Bronchial epithelial cell (primary cell): ENCODE measurements around the gene PKD1L1. TPM values are rescaled to one million over a fixed set of nuclear protein-coding genes. Genes with fewer than 3 reads are reported as not detected.

Experiments used
- DNase-seq: peaks from one replicate; pipeline ENCODE4 v3.0.0-alpha.2; 2010; ENCODE audit warnings: low read depth
- FAIRE-seq: peaks from 2 replicates; lab custom pipeline; 2011; peaks lifted over from hg19 to GRCh38; lab: Jason Lieb, UNC
- H3K27me3 ChIP-seq: 2 replicates; pipeline ENCODE4 v1.5.1; 2011; ENCODE audit warnings: low read length; ENCODE audit not compliant: control insufficient read depth, insufficient read depth
- H3K36me3 ChIP-seq: 2 replicates; pipeline ENCODE4 v1.5.1; 2011; ENCODE audit warnings: low read length; ENCODE audit not compliant: control insufficient read depth, insufficient read depth
- H3K4me3 ChIP-seq: 2 replicates; pipeline ENCODE4 v1.5.1; 2011; ENCODE audit warnings: mild to moderate bottlenecking, low read depth, low read length, control low read depth
- total RNA-seq: library from RNA; depleted of rRNA; stranded (reverse); fragments of >200 nt; gene quantifications from 2 replicates; pipeline ENCODE4 v1.2.1, GENCODE V29; 2014
- TF ChIP-seq, protein P1 (sequence below): IDR thresholded peaks from 2 replicates; pipeline ENCODE4 v1.5.1; 2011; ENCODE audit warnings: mild to moderate bottlenecking, moderate library complexity, low read length, control low read depth, inconsistent platforms; ENCODE audit not compliant: insufficient read depth, severe bottlenecking

PKD1L1 gene
- total RNA-seq, 1 donor from 2014 or later: under 0.01 TPM

DNA sequence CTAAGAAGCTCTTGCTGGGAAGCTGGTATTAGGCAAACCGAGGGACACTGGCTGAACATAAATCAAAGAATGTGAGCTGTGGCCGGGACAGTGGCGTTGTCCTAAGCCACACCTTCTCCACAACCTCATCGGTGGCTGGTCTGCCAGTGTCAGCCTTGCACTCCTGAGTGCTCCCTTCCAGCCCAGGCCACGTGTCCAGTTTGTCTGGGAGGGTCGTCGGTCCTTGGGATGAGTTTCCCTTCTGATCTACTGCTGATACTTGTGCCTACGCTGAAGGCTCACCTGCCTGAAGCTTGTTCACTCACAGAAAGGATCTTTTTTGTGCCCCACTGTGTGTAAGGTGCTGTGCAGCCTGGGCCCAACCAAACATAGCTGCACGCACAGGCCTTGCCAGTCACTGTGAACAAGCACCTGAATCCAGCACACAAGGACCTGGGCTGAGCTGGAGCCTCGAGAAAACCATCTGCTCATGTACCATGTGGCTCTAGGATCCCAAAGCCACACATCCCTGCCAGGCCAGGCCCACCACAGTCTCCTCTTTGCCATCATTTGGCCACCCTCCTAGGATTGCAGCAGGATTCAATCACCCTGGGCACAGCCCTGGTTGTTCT, 116.1 kb downstream of the PKD1L1 start:
- no peak for FAIRE-seq
- TF ChIP-seq, protein P1, sequence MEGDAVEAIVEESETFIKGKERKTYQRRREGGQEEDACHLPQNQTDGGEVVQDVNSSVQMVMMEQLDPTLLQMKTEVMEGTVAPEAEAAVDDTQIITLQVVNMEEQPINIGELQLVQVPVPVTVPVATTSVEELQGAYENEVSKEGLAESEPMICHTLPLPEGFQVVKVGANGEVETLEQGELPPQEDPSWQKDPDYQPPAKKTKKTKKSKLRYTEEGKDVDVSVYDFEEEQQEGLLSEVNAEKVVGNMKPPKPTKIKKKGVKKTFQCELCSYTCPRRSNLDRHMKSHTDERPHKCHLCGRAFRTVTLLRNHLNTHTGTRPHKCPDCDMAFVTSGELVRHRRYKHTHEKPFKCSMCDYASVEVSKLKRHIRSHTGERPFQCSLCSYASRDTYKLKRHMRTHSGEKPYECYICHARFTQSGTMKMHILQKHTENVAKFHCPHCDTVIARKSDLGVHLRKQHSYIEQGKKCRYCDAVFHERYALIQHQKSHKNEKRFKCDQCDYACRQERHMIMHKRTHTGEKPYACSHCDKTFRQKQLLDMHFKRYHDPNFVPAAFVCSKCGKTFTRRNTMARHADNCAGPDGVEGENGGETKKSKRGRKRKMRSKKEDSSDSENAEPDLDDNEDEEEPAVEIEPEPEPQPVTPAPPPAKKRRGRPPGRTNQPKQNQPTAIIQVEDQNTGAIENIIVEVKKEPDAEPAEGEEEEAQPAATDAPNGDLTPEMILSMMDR: no peak

DNA sequence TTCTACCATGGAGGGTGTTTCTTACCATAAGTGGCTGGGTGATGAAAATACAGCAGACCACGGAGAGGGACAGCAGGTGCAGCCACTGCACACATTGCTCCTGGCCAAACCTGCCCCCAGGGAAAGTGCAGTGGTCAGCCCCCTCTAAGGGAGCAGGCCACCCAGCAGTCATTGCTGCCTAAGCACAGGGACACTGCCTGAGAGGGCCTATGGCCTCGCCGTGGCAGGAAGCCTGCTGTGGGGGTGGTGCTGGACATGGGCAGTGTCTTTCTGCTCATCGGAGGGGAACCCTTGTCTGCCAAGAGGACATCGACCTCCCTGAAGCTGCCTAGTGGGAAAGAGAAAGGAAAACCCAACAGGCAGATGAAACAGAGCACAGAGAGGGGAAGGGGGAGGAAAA, 118.3 kb downstream of the PKD1L1 start:
- H3K4me3 ChIP-seq: no peak overlapping the region
- TF ChIP-seq, protein P1: no peak
- FAIRE-seq (no peak), DNase-seq (no peak)
- no peaks in the 10 kb centered on the region for H3K36me3 ChIP-seq
- H3K27me3 ChIP-seq: peaks cover 1% of the 10 kb centered on the region

More for the DNA sequence above, 116.1 kb downstream of the PKD1L1 start:
- DNase-seq: no peak
- no peak overlapping the region for H3K4me3 ChIP-seq
- no peaks in the 10 kb centered on the region for H3K36me3 ChIP-seq
- H3K27me3 ChIP-seq: peaks cover 1% of the 10 kb centered on the region

DNA sequence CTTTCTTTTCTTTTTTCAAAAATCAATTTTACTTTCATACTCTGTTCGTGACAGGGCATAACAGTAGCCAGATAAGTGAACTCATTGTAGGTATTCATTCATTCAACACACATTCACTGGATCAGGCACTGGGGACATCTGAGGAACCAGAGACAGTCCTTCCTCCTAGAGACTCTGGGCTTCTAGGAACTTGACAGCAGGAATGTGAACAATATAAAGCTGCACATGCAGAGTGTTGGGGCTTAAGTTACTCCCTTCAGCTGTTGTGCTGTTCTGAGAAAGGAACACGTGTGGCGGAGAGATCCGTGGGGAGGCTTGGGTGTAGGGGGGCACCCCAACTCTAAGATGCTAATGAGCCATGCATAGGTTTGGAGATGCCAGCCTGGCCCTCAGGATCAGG, 120.4 kb downstream of the PKD1L1 start:
- FAIRE-seq (no peak), DNase-seq (no peak)
- Histone ChIP-seq H3K4me3 (no peak overlapping the region), H3K36me3 (no peaks in the 10 kb centered on the region), H3K27me3 (peaks cover 1% of the 10 kb centered on the region)
- TF ChIP-seq, protein P1: no peak

DNA sequence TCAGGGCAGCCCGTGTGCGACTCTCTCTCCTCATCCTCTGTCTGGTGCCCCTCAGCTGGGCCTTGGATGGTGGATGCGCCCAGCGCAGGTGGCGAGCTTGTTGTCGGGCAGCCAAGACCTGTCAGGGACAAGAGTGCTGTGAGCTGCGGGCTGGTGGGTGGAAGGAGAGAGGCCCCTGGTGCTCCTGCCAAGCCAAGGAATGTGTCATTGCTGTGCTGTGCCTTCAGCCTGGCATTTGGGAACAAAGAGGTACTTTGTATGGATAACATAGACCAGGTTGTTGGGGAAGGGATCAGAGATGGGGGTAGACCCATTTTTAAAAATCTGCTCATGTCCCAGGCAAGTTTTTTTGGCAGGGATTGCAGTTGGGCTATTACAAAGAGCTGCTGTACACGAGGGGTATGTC, 120.9 kb downstream of the PKD1L1 start:
- Histone ChIP-seq H3K4me3 (no peak overlapping the region), H3K36me3 (no peaks in the 10 kb centered on the region), H3K27me3 (peaks cover 1% of the 10 kb centered on the region)
- no peak for DNase-seq
- TF ChIP-seq, protein P1: no peak
- FAIRE-seq: no peak

DNA sequence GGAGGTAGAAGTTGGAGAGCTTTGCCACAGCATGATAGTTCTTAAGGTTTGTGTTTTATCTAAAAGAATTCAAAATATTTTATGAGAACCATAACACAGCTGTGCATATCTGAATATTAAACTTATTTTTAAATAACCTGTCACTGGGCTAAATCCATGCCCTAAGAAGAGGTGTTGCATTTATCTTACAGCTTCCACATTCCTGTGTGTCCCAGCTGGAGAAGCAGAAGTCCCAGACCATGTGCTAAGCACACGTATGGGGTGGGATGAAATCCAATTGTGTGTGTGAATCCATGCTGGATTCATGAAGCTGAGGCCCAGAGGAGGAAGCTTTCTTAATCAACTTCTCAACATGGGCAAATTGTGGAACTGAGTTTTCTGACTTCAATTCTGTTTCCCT, 121.5 kb downstream of the PKD1L1 start:
- no peaks in the 10 kb centered on the region for H3K36me3 ChIP-seq
- peaks cover 1% of the 10 kb centered on the region for H3K27me3 ChIP-seq
- FAIRE-seq (no peak), DNase-seq (no peak)
- TF ChIP-seq, protein P1: no peak
- no peak overlapping the region for H3K4me3 ChIP-seq

DNA sequence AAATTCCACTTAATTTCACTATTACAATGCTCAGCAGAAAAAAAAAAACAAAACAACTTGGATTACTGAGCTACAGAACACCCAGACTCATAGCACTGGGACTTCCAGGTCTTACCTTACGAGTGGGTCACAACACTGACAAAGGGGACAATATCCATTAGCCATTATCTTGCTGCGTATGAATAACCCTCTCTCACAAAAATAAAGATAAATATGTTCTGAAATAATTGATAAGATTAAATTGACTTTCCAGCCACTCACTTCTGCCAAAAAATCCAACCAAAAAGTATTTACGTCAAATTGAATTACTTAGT, 128.7 kb downstream of the PKD1L1 start:
- H3K4me3 ChIP-seq: no peak overlapping the region
- H3K36me3 ChIP-seq: no peaks in the 10 kb centered on the region
- TF ChIP-seq, protein P1: no peak
- no peaks in the 10 kb centered on the region for H3K27me3 ChIP-seq
- DNase-seq: no peak
- no peak for FAIRE-seq
